Adrenal gland (tissue), 12 donors: Measurements from ENCODE around the gene MOV10L1. TPM values are rescaled to one million over a fixed set of nuclear protein-coding genes. Genes with fewer than 3 reads are reported as not detected.
A peak's percentile ranks its signal among the peaks of the same experiment; 100 is the strongest.
"Not testable (repeated sequence)": the region's sequence is repeated elsewhere in the genome, so short reads cannot be mapped to it uniquely, and the experiment has no call there.

Source experiments
- DNase-seq, 7 donors: peaks; one replicate each; pipeline ENCODE4 v3.0.0-alpha.2; 2019 to 2020
- H3K27ac ChIP-seq, 5 donors: fragments of 200-600 bp; sonication (generic) in 4 of 5; 1 replicate in 3 of 5; 2 replicates in 2 of 5; pipeline versions ENCODE4 v1.5.1 to v1.8.0; 2016 to 2020; ENCODE audit warnings: mild to moderate bottlenecking in 1 of 5
- H3K27me3 ChIP-seq: fragments of 200-600 bp; 2 replicates; pipeline ENCODE4 v1.8.0; 2021
- H3K36me3 ChIP-seq, 2 donors: fragments of 200-600 bp; replicated peaks in 1 of 2; 1 replicate in 1 of 2; 2 replicates in 1 of 2; pipeline versions ENCODE4 v1.5.1 to v1.8.0; 2018 to 2022
- H3K4me1 ChIP-seq, 2 donors: fragments of 200-600 bp; replicated peaks in 1 of 2; 1 replicate in 1 of 2; 2 replicates in 1 of 2; pipeline versions ENCODE4 v1.5.1 to v1.8.0; 2018 to 2021
- H3K4me3 ChIP-seq, 4 donors: fragments of 200-600 bp; sonication (generic) in 3 of 4; one replicate each; pipeline ENCODE4 v1.5.1; 2016 to 2018
- H3K9me3 ChIP-seq, 3 donors: fragments of 200-600 bp; sonication (generic) in 1 of 3; replicated peaks in 1 of 3; 1 replicate in 2 of 3; 2 replicates in 1 of 3; pipeline versions ENCODE4 v1.5.1 to v1.8.0; 2016 to 2021
- CTCF ChIP-seq, 6 experiments: fragments of 450-650 bp in 4 of 6; fragments of 200-600 bp in 2 of 6; sonication (generic) in 1 of 6; IDR thresholded peaks; 1 replicate in 5 of 6; 2 replicates in 1 of 6; pipeline versions ENCODE4 v1.5.1 to v1.8.0; 2016 to 2021; ENCODE audit warnings: antibody characterized with exemption in 6 of 6, mild to moderate bottlenecking in 2 of 6, moderate library complexity in 1 of 6
- POLR2A ChIP-seq, 2 donors: fragments of 450-650 bp; IDR thresholded peaks; one replicate each; pipeline ENCODE4 v1.6.1; 2017; ENCODE audit warnings: antibody characterized with exemption in 2 of 2, mild to moderate bottlenecking in 2 of 2, moderate library complexity in 1 of 2
- WGBS, 4 donors: extraction: QIAGEN DNeasy Blood & Tissue Kit in 2 of 4; methylation state at CpG; one replicate each; pipeline versions ENCODE4 v1.1.5 to v1.1.7; 2013 to 2017; 5-methylcytosine and 5-hydroxymethylcytosine counted together
- intact Hi-C, 2 donors: fragments of 100-400 bp; cut with DNase I; formaldehyde crosslinking; loops; one replicate each; pipeline versions ENCODE4 v1.14.1 to v1.15.0; 2022 to 2023
- polyA plus RNA-seq, 3 donors: library from polyadenylated mRNA; stranded (reverse); fragments of 200-250 nt in 2 of 3; fragments of 350-450 nt in 1 of 3; fragmentation: Illumina TruSeq in 1 of 3; extraction: RNeasy Lipid Tissue Mini Kit (QIAGEN cat#74804) in 1 of 3; gene quantifications; one replicate each; pipeline ENCODE4 v1.2.3, GENCODE V29; 2013 to 2014
- total RNA-seq, 9 donors: library from RNA; depleted of rRNA in 4 of 9; stranded (reverse); fragments of >200 nt in 4 of 9; fragments of 120-200 nt in 1 of 9; fragmentation: NEBNext Ultra II Directional in 1 of 9; extraction: Animal tissue kit (Norgen Biotek cat#: 25700) in 1 of 9; gene quantifications; one replicate each; pipeline versions ENCODE4 v1.1.0 to v1.2.4, GENCODE V29; 2013 to 2023
- donor health status: healthy with polysubstance abuse.
- donor health status: Bipolar disorder and iron deficiency.
- donor health status: DM: yes; HTN: yes; CAD: no.
- donor health status: DM: no; HTN: no; CAD: no.
- donor health status: DM: no; HTN: no; CAD: no.
- donor health status: DM: yes; HTN: yes; CAD: no.

The MOV10L1 gene
- total and polyA plus RNA-seq, 12 donors, result 0.14 to 0.74 (median 0.40) TPM; not detected in 5

DNA sequence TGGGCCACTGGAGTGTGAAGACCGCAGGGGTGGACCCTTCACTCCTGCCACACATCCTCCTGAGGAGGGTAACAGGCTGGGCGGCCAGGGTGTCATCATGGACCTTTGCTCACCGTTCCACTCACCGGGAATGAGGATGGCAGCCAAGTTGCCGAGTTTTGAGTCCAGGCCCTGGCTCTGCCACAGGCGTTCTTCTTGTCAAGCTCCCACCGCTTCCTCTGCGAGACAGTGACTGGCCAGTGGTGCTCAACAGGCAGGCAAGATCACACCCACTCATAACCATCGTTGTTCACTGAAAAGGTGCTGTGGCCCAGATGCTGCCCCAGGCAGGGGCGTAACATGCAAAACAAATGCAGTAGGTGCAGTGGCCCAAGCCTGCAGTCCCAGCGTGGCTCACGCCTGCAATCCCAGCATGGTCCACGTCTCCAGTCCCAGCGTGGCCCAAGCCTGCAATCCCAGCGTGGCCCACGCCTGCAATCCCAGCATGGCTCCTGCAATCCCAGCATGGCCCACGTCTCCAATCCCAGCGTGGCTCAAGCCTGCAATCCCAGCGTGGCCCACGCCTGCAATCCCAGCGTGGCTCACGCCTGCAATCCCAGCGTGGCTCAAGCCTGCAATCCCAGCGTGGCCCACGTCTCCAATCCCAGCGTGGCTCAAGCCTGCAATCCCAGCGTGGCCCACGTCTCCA is 75.8 kb downstream of the MOV10L1 start:
- Histone ChIP-seq H3K27ac (no peak overlapping the region), H3K9me3 (no peaks in the 10 kb centered on the region), H3K4me3 (no peak overlapping the region), H3K4me1 (peaks cover 0 to 6% of the 10 kb centered on the region in 2 donors), H3K27me3 (peaks cover 5% of the 10 kb centered on the region), H3K36me3 (no peaks in the 10 kb centered on the region)
- WGBS, 4 donors, result 93 to 96% (median 95%) methylated on average over 6 to 28 of the region's 28 CpGs
- intact Hi-C loops, result no loop called here
- TF ChIP-seq CTCF (IDR thresholded peaks at IDR 0.05) (no peak), POLR2A (IDR thresholded peaks at IDR 0.05) (no peak)
- no peak for DNase-seq

GRCh38 chr22:50167689-50168489 is 78.1 kb downstream of the MOV10L1 start:
- no peak for DNase-seq
- intact Hi-C loops, result no loop called here
- H3K9me3 ChIP-seq, result no peaks in the 10 kb centered on the region
- peaks cover 4 to 6% of the 10 kb centered on the region in 2 donors for H3K4me1 ChIP-seq
- 57 to 66% (median 62%) methylated on average over 10 to 11 of the region's 11 CpGs for WGBS, 4 donors
- no peak overlapping the region for H3K4me3 ChIP-seq
- no peak overlapping the region for H3K27ac ChIP-seq
- H3K27me3 ChIP-seq, result peaks cover 6% of the 10 kb centered on the region
- TF ChIP-seq CTCF (IDR thresholded peaks at IDR 0.05) (no peak), POLR2A (IDR thresholded peaks at IDR 0.05) (no peak)
- H3K36me3 ChIP-seq, result no peaks in the 10 kb centered on the region

GRCh38 chr22:50168490-50169180 is 78.8 kb downstream of the MOV10L1 start:
- H3K27ac ChIP-seq, H3K4me1 ChIP-seq, H3K4me3 ChIP-seq, DNase-seq, H3K27me3 ChIP-seq, H3K9me3 ChIP-seq, H3K36me3 ChIP-seq, intact Hi-C loops: not testable (repeated sequence)
- WGBS, 4 donors, result 66 to 84% (median 82%) methylated on average over 5 of the region's 5 CpGs

GRCh38 chr22:50169181-50169759 is 79.5 kb downstream of the MOV10L1 start:
- DNase-seq, result peak in 1 of 7 donors; percentile 48
- no peaks in the 10 kb centered on the region for H3K36me3 ChIP-seq

More at GRCh38 chr22:50169181-50169759, 79.5 kb downstream of the MOV10L1 start:
- Histone ChIP-seq H3K27ac (no peak overlapping the region), H3K27me3 (peaks cover 6% of the 10 kb centered on the region), H3K4me3 (peak overlapping the region in 1 of 4 donors; percentile 86), H3K9me3 (no peaks in the 10 kb centered on the region), H3K4me1 (peaks cover 4 to 6% of the 10 kb centered on the region in 2 donors)
- 15 to 30% (median 23%) methylated on average over 16 to 36 of the region's 36 CpGs for WGBS, 4 donors
- TF ChIP-seq POLR2A (IDR thresholded peaks at IDR 0.05) (no peak), CTCF (IDR thresholded peaks at IDR 0.05) (no peak)
- intact Hi-C loops, result no loop called here
